GM21447 (cell line): ENCODE measurements around the gene CCDC117.

Experiments used
- ATAC-seq: cut with Tn5 transposase; IDR thresholded peaks from one replicate; pipeline ENCODE4 v1.9.1; 2021; ENCODE audit not compliant: unreplicated experiment

CCDC117 gene

GRCh38 chr22:28826921-28827320, 54.4 kb downstream of the CCDC117 start:
- no peak for ATAC-seq

GRCh38 chr22:28829358-28830181, 57.1 kb downstream of the CCDC117 start:
- ATAC-seq: no peak

DNA sequence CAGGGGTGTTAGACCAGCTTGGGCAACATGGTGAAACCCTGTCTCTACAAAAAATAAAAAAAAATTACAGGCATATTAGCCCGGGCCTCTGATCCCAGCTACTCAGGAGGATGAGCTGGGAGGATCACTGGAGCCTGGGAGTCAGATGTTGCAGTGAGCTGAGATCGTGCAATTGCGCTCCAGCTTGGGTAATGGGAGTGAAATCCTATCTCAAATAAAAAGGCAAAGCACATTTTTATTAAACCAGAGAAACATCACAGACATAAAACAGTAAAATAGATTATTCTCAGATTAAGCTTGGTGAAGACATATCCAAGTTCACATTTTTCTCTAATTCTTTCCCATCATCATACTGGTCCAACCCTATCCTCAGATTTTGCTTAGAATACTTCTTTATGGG, 57.9 kb downstream of the CCDC117 start:
- ATAC-seq: no peak

GRCh38 chr22:28831140-28832072, 58.9 kb downstream of the CCDC117 start:
- ATAC-seq: no peak

GRCh38 chr22:28832731-28833130, 60.2 kb downstream of the CCDC117 start:
- ATAC-seq: no peak

DNA sequence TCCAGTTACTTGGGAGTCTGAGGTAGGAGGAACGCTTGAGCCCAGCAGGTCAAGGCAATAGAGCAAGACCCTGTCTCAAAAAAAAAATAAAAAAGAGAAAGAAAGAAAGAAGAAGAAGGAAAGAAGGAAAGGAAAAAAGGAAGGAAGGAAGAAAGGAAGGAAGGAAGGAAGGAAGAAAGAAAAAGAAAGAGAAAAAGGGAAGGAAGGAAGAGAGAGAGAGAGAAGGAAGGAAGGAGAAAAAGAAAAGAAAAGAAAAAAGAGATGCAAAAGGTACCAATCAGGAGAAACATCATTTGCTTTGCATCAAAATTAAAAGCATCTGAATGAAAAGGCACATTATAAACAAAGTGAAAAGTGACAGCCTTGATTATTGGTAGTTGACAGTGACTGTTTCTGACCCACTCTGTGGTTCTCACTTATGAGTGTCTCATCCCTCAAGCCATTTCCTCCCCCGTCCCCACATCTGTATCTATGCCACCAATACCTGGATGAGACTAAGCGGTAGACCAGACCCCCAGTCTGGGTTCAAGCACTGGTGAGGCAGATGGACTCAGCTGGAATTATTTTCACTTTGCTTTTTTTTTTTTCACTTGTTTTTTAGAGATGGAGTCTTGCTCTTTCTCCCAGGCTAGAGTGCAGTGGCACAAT, 60.9 kb downstream of the CCDC117 start:
- no peak for ATAC-seq

DNA sequence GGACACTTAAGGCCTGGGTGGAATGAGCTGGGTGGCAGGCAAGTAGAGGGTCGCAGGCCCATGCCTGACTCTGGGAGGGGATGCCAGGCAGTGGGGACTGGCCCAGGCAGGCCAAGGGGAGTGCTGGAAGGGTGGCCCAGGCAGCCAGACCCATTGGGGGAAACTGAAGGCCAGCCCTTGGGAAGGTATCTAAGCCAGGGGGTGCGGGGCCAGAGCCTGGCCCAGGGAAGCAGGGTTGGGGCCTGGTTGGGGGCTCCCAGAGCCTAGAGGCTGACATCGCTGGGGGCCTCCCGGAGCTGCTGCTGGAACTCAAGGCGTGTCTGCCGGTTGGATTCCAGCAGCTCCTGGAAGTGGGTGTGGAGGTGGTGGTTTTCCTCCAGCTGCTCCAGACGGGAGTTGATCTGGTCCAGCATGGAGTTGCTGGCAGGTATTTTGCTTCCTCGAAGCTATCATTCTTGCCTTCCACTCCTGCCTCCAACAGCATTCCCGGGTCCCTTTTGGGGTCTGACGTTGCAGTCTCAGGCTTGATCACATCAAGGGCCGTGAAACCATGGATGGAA, 63.2 kb downstream of the CCDC117 start:
- no peak for ATAC-seq

- ATAC-seq: no peak
Measured at GRCh38 chr22:28837640-28838039, 65.1 kb downstream of the CCDC117 start.
